DMS53 treated with DMSO at 0.1 percent for 48 hours (cell line): ENCODE measurements around the gene SUN1.
"Not testable (repeated sequence)": the region's sequence is repeated elsewhere in the genome, so short reads cannot be mapped to it uniquely, and the experiment has no call there.

Experiments
- DNase-seq: peaks from one replicate; lab custom pipeline; 2025; ENCODE audit not compliant: unreplicated experiment; lab: John Stamatoyannopoulos, UW

Gene SUN1

DNA sequence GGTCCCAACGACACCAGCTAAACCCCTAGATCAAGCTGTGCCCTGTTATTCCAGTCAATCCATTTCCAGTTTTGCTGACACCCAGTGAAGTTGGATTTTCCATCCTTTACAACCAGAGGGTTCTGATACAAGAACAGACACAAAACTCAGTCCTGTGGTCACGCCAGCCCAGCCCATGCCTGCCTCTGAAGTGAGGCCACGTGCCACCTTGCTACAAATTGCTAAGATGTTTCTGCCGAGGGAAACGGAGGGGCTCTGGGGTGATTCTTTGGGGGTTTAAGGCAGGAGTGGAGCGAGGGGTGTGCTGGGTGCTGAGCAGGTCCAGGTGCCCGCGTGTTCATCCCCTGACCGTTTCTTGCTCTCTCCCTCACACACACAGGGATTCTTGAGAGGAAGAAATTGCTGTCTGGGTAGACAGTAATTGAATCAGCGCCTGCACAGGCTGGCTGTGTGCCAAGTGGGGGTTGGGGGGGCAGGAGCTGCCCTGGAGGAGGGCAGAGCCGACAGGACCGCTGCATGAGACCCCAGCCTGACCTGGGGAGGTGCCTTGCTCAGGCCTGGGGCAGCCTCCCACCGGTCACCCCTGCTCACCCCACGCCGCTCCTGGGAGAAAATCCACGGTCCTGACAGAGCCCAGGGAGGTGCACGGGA, 84.1 kb downstream of the SUN1 start:
- DNase-seq = no peak

GRCh38 chr7:917255-918117, 85.2 kb downstream of the SUN1 start:
- DNase-seq = no peak

GRCh38 chr7:918118-918425, 85.8 kb downstream of the SUN1 start:
- DNase-seq = no peak

GRCh38 chr7:918441-919113, 86.3 kb downstream of the SUN1 start:
- no peak for DNase-seq

DNA sequence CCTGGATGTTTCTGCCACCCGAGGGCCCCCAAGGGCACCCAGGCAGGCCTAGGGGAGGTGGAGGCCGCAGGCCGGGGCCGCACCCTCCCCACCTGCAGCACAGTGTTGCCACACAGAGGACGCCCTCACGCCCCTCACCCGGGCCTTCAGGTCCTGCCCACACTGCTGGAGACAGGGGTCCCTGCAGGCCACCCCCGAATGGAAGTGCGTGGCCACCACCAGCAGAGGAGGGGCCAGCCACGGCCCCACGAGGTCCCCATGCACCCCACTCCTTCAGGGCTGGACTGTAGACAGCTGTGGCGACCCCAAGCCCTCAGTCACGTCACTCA, 86.8 kb downstream of the SUN1 start:
- no peak for DNase-seq

DNA sequence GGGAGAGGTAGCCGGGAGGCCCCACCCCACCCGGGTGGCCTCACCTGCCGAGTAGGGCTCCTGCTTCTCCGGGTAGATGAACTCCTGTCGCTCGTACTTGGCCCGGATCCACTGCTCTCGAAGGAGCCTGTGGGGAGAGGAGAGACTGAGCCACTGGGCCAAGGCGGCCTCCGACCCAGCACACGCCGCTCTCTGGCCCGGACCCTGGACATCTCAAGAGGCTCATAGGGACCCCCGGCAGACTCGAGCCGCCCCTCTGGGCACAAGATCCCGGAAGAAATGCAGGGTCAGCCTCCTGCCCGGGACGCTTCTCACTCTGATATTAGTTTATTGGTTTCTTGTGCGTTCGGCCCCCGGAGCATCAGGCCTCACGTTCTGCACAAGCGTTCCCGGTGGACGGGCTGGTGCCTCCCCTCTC, 87.7 kb downstream of the SUN1 start:
- DNase-seq = no peak

DNA sequence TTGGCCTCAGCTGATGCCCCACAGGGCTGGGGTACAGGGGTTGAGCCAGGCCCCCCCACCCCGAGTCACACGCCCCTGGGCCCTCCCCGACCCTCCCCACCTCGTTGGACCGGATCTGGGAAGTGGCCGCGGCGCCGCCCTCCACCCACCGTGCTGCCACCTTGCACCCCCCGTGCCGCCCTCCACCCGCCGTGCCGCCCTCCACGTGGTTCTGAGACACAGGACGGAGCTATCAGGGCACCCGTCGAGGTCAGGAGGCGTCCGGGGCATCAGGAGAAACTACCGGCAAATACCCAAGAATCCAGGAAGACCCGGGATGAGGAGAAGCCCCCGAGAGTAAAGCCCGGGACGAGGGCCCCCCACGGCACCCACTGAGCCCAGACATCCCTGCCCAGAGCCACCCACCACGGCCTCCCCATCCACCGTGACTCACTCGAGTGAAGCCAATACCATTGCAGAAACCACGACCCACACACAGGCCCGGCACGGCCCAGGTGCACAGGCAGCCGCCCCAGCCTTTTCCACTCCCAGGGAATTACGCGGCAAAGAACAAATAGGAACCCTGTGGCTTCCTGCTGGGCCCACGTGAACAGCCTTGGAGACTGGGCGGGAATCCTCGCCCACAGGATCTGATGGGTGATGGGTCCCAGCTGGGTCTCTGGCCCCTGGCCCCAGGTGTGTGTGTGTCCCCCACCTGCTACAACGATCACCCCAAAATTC, 88.2 kb downstream of the SUN1 start:
- DNase-seq = no peak

DNA sequence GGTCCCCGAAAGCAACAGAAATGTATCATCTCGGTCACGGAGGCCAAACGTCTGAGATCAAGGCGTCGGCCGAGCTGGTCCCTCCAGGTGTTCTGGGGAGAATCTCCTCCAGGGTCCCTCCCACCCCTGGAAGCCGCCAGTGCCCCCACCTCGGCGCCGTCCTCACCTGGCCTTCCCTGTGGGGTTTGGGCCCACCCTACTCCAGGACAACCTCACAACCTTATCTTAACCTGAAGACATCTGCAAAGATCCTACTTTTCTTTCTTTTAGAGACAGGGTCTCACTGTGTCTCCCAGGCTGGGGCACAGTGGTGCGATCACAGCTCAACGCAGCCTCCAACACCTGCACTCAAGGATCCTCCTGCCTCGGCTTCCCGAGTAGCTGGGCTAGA, 88.8 kb downstream of the SUN1 start:
- no peak for DNase-seq

- no peak for DNase-seq
Measured at GRCh38 chr7:921581-922333, 89.5 kb downstream of the SUN1 start.

DNA sequence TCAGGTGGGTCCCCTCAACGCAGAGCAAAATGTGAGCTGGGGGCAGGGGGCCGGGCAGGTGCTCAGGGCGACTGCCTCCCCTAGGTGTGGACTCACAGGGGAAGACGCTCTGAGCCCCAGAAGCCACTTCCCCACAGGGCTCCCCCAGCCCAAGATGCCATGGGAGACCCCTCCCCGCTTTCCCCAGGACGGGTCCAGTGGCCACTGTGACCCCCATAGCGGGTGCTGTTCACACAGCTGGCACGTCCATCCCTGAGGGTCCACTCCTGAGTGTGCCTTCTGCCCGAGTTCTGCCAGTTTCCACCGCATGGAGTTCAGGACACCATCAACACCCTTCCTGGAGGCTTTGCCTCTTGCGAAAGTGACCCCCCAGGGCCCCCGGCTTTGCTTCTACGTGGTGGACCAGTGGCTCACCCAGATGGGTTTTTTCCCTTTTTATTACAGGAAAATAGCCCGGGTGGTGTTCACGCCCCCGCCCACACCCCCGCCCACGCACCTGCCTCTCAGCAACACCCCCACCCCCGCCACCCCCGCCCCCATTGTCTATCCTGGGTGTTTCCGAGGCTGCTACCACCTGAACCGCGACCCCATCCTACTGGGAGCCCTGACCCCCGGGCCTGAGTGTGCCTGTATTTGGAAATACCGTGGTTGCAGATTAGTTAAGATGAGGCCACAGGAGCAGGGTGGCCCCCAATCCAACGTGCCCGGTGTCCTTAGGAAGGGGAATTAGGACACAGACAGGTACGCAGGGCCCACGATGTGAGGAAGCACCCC, 90.2 kb downstream of the SUN1 start:
- DNase-seq = no peak

DNA sequence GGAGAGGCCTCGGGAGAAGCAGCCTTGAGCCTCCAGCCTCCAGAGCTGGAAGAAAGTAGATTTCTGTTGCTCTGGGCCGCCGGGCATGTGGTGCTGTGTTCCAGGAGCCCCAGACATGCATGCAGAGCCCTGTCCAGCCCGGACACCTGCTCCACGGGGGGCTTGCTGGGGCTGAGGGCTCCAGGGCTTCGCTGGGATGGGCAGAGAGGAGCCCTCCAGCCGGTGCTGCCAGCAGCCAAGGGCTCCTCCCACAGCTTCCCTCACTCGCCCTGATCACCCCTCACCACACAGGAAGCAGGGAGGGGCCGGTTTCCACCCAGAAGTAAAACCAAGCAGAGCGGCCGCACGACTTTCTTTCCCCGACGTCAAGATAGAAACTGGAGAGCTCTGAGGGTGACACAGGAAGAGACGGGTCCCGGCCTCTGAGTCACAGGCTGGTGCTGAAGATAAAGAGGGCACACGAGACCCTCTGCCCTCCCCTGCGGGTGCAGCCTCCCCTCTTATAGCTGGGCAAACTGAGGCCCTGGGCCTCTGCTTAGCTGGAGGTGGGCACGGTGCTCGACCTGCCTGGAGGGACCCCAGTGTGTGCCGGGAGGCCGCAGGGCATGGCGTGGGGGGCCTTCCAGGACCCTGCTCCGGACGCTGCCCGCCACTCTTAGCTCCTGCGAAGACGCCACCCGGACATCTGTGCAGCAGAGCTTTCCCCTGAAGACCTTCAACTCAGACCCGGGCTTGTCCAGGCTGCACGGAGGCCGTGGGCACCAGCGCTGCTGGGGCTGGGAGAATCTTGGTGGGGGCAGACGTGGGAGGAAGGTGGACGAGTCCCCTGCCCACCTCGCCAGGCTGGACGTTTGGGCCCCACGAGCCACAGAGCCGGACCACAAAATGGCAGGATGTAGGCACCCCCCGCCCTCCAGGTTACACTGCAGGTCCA, 91.1 kb downstream of the SUN1 start:
- DNase-seq = no peak

DNA sequence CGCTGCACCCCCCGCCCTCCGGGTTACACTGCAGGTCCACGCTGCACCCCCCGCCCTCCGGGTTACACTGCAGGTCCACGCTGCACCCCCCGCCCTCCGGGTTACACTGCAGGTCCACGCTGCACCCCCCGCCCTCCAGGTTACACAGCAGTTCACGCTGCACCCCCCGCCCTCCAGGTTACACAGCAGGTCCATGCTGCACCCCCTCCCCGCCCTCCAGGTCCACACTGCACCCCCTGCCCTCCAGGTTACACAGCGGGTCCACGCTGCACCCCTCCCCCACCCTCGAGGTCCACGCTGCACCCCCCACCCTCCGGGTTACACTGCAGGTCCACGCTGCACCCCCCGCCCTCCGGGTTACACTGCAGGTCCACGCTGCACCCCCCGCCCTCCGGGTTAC, 91.8 kb downstream of the SUN1 start:
- DNase-seq = not testable (repeated sequence)
